ENCODE measurements around the gene CCDC148.

DNA sequence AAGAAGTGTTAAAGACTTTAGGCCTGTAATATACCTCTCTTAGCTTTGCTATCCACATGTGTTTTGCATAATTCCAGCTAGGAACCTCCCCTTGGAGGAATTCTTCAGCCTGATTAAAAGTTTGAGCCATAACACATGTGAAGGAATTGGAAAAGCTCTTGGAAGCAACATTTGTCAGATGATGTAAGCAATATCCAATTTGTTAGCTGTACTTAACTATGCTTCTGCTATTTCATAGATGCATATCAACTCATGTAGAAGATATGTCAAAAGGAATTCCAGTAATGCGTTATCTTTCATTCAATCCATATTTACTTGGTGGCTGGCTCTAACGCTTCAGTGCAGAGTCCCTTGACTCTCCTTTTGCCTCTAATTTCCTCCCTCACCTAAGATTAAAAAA, 46.4 kb upstream of the CCDC148 start:
- TF ChIP-seq POLR2AphosphoS5 (IDR thresholded peaks at IDR 0.05; ENCODE audit: low read depth, low read length) (no peak), POLR2A (IDR thresholded peaks at IDR 0.05; ENCODE audit: low read depth, low read length) (no peak), TAF1 (IDR thresholded peaks at IDR 0.05; ENCODE audit: low read depth, low read length) (no peak), POU2F2 (IDR thresholded peaks at IDR 0.05; ENCODE audit: low read depth, low read length) (no peak)
